ENCODE results near the gene LARGE1.

The LARGE1 gene

DNA sequence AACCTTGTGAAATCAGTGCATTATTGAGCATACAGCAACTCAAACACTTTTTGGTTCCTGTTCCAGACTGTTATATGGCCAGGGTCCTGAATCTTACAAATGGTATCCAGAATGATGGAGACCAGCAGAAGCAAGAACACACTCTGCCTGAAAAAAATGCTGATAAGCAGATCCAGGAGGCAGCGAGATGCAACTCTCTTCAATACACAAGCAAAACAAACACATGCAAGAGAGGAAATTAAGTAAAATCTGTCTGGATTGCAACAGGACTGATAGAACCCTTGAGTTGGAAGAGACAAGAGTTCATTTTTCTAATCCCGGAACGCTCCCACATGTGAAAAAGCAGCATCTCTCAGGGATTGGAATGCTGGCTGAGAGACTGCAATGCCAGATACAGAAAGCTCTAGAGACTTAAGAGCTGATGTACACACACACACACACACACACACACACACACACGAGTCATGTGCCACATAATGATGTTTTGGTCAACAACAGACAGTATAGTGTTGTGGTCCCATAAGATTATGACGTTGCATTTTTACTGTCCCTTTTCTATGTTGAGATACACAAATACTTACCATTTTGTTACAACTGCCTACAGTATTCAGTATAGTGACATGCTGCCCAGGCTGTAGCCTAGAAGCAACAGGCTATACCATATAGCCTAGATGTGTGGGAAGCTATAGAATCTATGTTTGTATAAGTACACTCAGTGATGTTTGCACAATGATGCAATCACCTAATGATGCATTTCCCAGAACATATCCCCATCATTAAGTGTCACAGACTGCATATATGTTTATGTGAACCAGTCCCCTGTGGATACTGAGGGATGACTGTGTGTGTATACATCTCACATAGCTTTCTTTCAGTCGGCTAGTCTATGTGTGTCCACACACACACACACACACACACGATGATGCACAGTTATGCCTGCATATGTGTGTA lies 406.6 kb downstream of the LARGE1 start:
- DNase-seq = no peak

DNA sequence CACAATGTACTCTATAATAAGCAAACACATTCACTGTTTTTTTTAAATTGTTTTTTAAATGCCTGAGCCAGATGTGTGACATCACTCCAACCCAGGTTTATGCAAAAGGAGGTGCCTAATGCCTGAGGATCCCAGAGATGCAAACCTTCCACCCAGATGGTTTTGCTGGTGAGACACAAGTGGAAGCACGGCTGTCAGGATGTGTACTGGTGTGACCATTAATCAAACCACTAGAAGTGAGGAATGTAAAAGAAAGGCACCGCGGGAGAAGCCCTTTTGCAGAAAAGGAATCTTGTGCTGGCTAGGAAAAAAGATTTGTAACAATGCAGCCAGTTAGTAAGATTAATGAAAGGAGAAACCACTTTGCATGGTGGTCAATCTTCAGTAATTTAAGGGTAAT lies 407.4 kb downstream of the LARGE1 start:
- DNase-seq = no peak

DNA sequence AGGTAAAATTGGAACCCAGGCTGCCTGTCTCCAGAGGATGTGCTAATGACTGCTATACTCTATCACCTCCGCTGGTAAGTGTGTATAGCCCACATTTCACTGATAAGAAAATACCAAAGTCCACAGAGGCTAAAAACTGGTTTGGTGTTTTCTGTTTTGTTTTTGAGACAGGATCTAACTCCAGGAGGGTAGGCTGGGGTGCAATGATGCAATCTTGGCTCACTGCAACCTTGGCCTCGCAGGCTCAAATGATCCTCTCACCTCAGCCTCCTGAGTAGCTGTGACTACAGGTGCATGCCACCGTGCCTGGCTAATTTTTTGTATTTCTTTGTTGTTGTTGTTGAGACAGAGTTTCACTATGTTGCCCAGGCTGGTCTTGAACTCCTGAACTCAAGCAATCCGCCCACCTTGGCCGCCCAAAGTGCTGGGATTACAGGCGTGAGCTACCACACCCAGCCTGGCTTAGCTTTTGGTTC lies 409.8 kb downstream of the LARGE1 start:
- DNase-seq = no peak

DNA sequence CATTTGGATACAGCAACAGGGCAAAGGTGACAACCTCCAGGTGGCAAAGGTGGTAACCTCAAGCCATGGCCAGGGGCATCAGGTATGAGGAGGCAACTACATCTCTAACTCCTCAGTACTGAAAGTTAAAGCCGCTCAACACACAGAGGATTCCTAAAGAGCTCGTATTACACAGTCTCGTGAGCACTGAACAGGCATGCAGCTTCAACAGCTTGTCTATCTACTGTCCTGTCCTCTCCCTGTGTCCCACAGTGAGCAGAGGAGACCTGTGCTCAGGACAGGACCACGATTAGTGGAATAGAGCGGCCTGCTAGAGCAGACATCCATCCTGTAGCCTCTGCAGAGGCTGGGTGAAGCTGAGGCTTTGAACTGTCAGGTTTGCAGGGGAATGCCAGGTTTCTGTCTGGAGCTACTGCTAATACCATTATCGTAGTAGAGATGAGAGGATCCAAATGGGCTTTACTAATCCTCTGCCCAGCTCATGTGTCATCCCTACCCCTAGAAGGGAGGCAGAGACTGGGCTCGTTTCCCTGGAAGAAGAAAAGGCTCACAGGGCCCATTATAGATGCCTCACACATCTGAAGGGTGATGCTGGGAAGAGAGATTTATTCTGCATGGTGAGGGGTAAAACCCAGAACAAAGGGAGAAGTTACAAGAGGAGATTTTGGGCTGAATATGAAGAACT lies 415.2 kb downstream of the LARGE1 start:
- DNase-seq = no peak

DNA sequence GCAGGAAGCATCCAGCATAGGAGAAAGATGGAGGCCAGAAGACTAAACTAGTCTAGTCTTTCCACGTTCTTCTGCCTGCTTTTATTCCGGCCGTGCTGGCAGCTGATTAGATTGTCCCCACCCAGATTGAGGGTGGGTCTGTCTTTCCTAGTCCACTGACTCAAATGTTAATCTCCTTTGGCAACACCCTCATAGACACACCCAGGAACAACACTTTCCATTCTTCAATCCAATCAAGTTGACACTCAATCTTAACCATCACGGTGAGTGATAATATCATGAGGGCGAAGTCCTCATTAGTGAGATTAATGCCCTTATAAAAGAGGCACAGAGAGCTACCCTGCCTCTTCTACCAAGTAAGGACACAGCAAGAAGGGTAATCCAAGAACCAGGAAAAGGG lies 424.2 kb downstream of the LARGE1 start:
- no peak for DNase-seq

DNA sequence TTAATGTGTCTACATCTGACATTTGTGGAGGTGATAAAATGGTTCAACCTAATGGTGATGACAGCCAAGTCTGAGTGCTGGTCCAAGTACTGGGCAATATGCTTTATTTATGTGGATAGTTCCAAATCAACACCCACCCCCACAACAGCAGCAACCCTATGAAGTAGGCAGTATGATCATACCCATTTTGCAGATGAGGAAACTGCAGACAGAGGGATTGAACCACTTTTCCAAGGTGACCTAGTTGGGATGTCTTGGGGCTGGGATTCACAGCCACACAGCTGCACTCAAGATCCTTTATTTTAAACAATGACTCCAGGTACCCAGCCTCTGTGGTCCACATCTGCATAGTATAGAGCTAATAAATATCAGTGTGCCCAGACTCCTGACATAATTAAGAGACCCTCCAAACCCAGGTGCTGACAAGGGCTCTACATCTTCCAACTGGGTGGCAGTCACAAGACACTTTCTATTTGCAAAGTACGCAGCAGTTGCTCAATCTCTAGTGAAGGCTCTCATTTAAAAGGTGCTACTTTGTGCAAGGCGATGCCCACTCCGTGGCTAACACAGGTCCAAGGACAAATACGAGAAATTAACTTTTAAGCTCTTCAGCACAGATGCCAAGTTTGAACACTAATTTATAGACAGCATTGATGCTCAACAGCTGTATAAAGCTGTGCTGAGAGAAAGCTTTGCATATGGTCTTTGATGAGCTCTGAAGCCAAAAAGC lies 426.6 kb downstream of the LARGE1 start:
- no peak for DNase-seq

DNA sequence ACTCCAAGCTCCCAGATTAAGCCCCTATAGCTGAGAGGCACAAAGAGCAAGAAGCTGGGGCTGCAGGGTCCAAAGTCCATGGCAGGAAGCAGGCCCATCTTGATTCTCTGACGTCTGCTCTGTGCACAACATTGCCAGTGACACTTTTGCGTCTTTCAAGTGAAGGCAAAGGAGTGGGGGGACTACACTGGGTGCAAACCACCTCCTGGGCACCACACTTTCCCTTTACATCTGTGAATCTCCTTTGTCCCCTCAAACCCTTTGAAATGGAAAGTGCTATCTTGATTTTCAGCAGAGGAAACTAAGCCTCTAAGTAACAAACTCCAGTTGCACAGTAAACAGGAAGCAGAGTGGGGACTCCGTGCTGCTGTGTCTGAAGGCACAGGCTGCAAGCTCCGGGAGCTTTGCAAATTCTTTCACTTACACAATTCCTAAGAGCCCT lies 428.0 kb downstream of the LARGE1 start:
- DNase-seq = no peak

DNA sequence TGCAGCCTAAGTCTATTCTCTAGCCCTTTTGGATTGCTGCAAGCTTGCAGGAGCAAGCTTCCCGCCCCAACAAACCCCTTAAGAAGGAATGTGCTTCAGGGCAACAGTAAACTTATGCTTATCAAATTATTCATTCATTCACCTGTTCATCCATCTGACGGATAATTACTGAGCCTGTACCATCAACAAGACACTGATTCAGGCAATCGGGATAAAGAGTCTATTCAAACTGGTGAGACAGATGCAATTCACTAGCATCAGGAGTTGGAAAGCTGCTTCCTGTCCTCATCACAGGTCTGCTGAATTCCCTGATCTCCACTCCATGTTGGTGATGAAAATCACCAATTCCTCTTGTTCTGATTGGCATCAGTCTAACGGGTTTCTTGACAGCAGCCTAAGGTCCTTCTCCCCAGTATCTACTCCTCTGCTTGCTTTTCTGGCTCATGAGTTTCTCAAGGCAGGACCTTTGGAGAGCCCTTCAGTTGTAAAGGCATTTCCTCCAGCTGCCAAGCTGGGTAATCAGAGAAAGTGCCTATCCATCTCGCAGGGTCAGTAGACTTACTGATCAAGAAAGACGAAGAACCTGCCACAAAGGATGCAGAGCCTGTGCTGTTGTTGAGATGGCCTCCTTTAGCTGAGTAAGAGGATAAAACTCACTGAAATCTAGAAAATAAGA lies 433.1 kb downstream of the LARGE1 start:
- DNase-seq = no peak

DNA sequence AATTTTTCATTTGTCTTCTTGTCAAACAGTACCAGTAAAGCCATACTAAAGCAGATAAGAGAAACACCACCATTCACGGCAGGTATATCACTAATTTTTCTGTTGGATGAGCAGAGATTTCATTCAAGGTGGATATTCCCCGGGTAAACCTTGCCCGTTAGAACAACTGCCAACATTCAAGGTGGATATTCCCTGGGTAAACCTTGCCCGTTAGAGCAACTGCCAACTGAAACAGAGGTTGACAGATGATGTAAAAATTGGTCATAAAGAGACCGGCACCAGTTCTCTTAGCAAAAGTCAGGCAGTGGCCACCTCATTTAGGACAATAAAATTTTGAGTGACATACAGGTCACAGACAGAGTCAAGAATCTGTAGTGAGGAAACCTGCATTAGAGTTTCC lies 438.7 kb downstream of the LARGE1 start:
- DNase-seq = no peak

DNA sequence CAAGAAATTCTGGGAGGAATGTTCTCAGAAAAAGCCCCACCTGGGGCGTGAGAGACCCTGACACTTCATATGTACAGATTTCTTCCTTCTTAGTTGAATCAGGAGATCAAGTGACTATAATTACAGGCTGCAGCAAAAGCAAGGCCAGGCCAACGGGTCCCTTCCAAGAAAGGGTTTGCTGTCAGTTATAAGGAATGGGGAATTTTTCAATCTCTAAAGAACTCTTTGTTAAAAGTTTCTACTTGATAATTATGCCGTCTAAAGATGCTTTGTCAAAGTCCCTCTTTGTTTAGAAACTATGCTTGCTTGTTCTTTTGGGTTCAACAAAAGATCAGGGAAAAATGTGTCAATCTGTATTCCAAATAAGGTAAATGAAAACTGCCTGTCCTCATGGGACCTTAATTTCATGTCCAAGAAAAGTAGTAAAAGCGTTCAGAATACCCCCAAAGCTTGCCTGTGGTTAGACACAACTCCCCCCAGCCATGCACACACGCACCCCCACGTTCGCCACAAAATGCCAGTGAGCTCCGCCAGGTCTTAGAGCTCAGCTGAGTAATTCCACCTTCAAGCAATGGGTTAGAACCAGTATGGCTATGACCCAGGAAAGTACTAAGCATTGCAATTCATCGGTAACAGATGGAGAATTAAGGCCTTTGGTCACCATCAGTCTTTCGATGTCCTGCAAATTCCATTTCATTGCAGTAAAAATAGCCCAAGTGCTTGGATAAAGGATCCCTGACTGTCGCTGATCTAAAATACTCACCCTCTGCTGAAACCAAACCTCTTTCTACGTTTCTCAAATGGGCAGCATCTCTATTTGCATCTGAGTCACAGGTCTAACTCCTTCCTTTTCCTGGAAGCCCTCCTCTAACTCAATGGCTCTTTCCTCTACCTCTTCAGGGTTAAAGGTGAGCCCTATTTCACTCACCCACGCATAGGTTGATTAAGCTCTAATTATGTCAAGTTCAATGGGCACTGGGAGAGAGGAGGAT lies 442.9 kb downstream of the LARGE1 start:
- DNase-seq = no peak

DNA sequence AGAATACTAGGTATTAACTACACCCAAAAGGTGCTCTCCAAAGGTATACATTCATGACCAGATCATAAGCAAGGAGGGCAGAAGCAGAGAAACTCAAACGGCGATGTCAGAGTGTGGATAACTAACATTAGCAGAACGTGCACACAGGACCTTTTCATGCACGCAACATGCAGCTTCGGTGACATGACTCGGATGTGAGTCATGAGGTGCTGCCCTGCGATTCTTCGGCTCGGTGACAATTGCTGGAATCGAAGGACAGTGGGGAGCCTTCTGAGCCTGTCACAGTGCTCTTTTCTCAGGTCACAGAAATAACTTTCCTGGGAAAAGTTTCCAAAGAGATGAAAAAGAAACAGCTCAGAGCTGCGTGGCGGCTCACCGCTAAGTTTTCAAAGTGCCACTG lies 443.6 kb downstream of the LARGE1 start:
- DNase-seq = no peak

DNA sequence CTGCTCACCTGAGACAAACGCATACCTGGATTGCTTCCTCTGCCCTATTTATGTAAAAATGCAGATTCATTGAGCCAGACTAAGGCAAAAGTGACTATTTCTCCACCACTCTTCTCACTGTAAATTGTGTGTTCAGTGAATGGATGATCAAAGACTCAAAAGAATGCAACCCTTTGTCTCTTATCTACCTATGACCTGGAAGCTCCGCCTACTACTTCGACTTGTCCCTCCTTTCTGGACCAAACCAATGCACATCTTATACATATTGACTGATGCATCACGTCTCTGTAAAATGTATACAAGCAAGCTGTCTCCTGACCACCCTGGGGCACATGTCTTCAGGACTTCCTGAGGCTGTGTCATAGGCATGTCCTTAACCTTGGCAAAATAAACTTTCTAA lies 444.1 kb downstream of the LARGE1 start:
- DNase-seq = no peak

DNA sequence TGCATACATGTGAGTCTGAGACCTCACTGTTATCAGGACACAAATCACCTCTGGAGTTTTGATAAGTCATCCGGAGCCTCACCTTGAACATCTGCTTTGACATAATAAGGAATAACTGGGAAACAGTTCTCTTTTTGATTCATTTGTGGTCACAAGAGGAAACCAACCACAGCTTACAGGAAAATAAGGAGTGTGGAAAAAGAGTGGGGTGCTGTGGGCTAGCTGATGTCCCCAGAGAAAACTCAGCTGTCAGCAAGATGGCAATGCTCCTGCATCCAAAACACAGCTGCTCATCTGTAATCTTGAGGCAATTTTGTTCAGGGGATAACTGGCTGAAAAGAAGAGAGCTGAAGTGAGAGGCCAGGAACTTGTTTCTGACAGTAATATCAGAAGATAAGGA lies 445.7 kb downstream of the LARGE1 start:
- DNase-seq = no peak

DNA sequence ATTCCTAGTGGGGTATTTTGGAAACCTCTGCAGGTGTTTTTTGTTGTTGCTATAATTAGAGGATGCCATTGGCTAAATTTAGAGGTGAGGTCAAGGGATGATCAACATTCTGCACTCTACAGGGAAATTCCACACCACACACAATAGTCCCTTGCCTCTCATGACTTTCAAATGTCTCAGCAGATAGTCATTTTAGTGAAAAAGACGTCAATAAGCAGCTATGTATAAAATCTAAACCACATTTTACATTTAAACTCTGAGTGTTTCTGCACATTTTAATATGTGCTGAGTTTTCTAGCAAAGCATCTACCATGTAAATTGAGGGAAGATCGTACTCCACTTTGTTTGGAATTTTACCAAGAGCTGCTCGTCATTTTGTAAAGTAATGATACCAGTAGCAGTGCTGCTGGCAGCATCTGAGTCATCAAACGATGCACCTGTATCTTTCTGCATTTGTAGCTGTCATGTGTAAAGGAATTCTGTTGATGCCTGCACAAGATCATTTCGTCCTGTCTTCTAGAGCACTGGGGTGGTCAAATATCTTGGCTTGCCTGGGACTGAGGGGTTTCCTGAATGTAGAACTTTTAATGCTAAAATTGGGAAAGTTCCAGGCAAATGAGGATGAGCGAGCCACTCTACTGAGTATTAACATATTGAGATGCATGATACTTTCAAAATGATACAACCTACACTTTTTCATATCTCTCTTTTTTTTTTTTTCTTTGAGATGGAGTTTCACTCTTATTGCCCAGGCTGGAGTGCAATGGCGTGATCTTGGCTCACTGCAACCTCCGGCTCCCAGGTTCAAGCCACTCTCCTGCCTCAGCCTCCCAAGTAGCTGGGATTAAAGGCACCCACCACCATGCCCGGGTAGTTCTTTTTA lies 447.6 kb downstream of the LARGE1 start:
- DNase-seq = no peak

DNA sequence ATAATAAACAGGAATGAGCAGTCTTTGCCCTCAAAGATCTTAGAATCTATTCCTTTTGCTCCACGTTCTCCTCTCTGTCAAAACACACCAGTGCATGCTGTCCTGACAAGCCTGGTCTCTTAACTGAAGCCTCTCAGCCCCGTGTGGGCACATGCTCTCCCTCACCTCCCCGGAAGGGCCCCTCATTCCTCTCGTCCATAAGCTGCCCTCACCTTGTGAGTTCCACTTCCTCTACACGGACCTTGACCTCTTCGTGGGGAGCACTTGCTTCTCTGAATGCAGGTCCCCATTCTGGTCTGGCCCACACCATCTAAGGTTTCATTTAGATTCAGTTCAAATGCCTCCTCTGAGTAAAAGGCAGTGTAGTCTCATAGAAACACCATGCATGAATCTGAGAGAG lies 449.8 kb downstream of the LARGE1 start:
- DNase-seq = no peak

DNA sequence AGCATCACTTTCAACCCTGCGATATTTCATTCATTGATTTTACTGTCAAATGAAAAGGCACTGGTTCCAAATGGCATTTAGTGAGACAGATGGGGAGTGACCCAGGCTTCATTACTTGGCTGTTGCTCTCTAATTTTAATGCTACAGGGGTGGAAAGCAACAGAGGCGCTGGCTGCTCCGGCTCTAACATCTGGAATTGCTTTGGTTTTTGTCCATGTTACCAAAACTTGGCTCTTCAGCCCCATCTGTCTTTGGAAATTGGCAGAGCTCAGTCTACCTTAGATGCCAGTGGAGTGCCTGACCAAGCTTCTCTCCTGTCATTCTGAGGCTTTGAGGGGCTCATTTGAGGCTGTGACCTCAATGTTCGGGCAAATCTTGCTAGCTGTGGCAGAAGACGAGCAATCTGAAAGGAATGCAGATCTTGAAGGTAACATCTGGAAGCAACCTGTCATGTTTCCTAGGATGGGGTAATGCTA lies 452.6 kb downstream of the LARGE1 start:
- DNase-seq = no peak

DNA sequence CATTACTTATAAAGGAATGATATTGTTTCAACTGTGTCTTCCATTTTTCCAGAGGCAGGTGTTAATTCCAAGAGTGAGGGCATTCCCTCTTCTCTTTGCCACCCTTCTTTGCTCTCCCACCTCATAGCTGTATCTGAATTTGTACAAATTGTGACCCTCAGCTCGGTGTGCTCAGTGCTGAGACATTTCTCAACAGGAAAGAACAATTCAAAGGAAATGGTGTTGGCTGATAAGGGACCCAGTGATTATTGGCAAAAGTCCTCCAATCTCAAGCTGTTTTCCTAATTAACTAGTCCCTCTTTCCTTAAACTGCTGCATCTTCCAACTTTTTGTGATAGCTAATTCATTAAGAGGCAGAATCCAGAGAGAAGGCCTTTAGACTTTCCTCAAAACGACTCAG lies 453.2 kb downstream of the LARGE1 start:
- no peak for DNase-seq

DNA sequence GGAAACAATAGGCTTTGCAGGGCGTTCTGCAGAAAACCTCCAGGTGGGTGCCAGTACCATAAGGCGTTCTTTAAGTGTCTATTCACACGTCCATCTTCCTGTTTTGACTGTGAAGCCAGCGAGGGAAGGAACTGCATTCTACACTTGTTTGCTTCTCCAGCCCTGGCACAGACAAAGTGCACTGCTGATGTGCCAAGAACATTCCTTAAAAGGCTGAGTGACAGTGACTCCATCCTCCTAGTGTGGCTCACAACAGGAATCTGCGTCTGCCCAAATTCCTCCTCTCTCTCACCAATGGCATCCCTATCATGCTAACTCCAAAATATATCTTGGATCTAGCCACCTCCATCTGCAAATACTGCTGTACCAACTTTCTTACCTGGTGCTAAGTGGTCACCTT lies 454.7 kb downstream of the LARGE1 start:
- no peak for DNase-seq

DNA sequence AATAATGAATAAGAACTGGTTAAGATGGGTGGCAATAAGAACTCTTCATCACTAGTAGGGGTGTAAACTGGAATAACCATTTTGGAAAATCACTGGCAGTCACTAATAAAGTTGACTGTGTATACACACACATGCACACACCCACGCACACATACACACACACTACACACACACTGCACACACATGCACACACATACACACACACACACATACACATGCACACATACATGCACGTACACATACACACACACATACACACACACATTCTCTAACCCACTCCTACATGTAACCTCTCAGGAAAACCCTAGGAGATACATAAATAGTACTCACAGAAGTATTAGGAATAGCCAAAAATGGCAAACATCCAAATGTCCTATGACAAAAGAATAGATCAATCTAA lies 455.6 kb downstream of the LARGE1 start:
- no peak for DNase-seq

DNA sequence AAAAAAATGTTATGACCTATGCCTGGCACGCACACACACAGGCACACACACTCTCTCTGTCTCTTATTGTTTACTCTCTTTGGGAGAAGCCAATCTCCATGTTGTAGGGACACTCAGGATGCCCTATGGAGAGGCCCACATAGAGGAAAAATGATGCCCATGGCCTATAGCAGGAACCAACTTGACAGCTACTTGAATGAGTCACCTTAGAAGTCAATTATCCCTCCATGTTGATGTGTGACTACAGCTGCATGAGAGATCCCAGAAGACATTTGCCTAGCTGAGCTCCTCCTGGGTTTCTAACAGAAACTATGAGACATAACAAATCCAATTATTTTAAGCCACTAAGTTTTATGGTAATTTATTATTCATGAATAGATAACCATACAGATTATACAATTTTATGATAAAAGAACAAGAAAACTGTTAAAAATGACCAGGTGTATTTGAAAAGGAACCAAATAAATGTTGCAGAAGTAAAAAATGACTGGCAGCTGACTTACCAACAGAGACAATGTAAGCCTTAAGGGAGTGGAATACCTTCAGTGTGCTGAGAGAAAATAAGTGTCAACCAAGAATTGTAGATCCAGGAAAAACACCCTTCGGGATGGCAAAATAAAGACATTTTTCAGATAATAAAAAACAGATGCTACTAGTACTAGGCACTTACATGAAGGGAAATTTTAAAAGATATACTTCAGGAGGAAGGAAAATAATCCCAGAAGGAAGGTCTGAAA lies 458.4 kb downstream of the LARGE1 start:
- DNase-seq = no peak
